ENCODE results near the gene COL5A1.
"Not testable (repeated sequence)": the region's sequence is repeated elsewhere in the genome, so short reads cannot be mapped to it uniquely, and the experiment has no call there.

COL5A1 gene

DNA sequence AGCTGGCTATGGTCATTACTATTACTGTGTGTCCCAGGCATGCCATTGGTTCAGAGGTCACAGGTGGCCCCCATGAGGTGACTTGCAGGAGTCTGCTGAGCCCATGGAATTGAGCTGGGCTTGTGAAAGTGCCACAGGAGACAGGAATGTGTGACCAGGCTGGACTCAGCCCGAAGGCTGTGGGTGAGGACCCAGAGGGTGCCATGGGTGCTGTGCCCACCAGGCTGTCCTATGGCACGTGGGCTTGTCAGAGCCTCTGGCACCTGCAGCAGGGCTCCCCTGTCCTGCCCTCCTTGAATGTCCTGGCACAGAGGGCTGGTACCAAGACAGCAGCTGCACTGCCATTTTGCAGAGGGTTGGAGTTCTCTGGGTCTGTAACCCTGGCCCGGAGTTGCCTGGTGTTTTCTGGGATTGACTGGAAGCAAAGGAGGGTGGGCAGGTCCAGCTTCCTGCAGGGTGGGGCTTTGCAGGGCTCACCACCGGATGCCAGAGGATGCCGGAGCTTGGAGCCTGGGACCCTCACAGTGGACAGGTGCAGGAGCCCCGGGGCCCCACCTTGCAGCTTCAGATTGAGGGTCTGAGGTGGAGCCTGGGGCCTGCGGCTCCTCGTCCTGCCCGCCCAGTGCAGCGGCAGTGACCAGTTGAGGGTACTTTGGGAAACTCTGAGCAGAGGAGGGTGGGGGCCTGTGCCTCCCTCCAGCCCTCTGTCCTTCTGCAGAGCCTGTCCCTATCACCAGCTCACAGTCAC, 14.2 kb downstream of the COL5A1 start:
- DNase-seq (ENCODE audit: low read depth in 2 of 2): no peak

DNA sequence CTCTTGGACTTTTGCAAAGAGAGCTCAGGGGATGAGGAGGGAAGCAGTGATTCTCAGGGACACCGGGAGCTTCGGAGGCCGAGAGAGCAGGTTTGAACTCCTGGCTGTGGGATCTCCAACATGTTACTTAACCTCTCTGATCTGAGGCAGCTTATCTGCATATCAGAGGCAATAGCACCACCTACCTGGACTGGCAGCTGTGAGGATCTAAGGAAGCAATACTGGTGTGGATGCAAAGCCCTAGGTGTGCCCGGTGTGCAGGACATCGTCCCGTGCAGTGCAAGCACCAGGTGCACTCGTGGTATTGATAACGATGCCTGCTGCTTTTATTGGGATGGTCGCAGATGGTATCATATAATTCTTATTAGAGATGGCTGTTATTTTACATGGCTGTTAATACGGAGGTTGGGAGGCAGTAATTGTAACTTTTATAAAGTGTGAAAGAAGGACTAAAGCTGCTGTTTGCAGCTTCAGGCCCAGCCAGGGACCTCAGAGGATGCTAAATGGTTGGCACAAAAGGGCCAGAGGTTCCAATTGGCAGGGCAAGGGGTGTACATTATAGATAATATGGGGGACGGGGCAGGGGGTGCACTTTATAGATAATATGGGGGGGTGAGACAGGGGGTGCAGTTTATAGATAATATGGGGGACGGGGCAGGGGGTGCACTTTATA, 14.9 kb downstream of the COL5A1 start:
- no peak for DNase-seq (ENCODE audit: low read depth in 2 of 2)

DNA sequence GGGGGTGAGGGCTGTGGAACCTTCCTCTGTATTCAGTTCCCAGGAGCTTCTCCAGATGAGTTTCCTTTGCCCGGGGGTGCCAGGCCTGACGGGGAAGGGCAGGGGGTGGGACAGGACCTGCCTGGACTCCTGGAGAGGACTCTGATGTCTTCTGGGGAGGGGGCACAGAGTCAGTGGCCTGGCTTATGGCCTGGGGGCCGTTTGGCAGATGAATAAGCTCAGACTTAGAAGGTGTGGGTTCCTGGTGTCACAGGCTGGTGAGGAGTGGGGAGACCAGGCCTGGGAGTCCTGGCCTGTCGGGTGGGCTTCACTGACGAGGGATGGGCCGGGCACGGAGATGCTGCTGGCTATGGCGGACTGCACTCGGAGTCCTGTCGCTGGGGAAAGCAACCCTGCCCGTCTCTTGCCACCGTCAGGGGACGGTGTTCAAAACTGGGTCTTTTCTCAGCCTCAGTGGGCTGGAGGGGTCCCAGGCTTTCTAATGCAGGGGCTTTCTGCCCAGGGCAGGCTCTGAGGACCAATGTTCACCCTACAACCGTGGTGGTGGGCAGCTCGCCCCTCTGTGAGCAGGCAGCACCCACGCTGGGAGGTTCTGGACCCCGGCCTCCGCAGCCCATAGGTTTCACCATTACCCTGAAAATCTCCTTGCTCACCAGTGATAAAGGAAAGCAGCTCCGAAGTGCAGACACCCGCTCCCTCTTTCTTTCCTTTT, 16.2 kb downstream of the COL5A1 start:
- DNase-seq (ENCODE audit: low read depth in 2 of 2): no peak

DNA sequence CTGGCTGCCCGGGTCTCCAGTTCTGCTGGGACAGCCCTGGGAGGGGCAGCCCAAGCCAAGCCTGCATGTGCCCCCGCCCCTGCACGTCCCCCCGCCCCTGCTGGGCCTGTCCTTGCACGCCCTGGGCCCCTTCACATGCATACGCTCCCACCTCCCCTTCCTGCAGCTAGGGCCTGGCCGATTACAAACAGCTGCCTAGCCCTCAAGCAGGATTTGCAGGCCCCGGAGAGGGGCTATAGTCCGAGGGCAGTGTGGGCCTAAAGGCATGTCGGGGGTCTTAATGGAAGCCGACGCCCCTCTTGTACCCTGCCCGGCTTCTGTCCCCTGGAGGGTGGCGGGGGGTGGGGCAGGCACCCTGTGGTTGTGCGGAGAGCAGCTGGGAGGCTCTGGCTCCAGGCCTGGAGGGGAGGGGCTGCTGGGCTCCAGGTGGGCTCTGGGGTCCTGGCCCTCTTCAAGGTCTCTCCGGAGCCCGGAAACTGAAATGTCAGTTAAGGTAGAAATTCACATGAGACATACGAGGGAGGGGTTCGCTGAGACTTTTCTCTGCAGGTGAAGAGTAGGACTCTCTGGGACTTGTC, 16.9 kb downstream of the COL5A1 start:
- no peak for DNase-seq (ENCODE audit: low read depth in 2 of 2)

DNA sequence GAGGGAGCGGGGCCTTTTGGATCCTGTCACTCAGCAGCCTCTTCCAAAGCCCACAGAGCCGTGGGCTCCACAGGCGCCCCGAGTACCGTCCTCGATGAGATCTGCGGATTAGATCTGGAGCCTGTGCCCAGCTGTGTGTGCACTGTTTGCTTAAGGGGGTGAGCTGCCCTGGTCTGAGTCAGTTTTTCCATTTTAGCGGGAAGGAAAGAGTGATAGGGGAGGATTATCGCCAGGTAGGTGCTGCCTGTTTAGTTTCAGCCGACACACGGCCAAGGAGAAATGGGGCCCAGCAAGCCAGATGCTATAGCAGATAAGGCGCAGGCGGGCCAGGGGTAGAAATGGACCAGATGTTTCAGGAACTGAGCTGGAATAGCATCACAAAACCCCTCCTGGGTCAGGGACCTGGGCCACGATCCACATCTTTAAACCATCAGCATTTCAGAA, 18.1 kb downstream of the COL5A1 start:
- no peak for DNase-seq (ENCODE audit: low read depth in 2 of 2)

DNA sequence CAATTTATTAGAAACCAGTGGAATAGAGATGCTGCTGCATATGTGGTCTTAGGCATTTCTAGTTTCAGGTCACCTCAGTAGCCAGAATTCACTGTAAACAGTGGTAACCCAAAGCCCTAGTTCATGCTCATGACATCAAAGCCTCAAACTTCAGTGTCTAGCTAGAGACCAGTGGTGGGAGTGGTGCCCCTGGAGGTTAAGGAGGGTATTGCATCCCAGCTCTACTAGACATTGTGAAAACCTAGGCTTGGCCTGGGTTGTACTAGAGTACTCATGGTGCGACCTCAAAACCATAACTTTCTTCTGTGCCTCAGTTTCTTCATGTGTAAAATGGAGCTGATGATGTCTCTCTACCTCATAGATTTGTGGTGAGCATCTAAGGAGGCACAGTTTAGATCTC, 18.8 kb downstream of the COL5A1 start:
- no peak for DNase-seq (ENCODE audit: low read depth in 2 of 2)

DNA sequence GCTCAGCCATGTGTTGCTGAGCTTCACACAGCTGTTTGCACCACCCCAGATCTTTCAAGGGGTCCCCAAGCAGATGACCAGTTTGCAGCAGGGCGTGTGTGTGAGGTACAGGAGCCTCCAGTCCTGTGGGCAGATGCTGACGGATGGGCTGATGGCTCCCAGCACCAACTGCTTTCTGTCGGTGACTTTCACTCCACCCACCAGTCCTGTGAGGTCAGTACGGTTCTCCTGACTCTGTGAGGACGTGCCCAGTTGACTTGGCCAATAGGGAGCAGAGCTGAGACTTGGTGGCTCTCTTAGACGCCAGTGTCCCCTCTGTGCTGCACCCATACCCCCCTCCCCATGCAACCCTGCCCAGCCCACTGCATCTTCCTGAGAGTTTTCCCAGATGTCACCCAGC, 19.7 kb downstream of the COL5A1 start:
- DNase-seq (ENCODE audit: low read depth in 2 of 2): no peak

DNA sequence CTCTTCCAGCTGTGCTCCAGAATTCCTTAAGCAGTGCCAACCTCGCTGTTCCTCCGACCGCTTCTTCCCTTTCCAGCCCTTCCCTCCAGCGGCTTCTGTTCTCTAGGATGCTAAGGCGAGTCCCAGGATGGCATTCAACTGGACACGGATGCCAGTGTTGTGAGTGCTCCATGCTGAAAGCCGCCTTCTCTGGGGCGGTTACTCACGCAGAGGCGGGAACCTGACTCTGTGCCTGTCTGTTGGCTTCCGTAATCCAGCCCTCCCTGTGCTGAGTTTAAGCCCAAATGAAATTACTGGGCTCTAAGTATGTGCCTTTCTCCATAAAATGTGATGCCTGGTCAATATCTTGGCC, 20.2 kb downstream of the COL5A1 start:
- DNase-seq (ENCODE audit: low read depth in 2 of 2): no peak

DNA sequence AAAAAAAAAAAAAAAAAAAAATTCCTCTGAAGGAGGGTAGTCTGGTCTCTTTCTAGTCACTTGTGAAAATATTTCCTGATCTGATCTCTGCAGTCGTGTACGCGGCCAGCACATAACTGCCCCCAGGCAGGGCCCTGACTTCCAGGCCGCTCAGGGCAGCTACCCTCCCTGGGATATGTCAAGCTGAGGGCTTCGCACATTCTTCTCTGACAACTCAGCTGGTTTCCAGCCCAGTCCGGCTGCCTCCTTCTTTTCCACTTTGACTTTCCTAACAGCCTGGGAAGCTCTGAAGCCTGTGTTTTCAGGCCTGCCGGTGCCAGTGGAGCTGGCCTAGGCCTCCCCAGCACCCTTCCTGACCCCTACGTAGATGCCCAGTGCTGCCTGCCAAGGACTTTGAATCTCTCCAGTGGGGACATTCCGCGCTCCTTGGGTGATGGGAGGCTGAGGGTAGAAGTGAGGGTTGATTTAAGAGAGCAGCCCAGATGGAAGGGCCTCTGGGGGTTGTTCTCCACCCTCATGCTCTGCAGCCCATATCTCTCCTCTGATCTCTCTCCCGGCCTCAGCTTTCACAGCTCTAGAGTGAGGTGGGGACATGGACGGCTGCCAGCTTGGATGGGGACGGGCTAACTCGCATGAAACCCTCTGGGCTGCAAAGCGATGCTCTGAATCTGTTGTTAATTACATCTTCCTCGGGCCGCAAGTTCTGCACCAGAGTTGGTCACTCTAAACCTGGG, 20.7 kb downstream of the COL5A1 start:
- no peak for DNase-seq (ENCODE audit: low read depth in 2 of 2)

DNA sequence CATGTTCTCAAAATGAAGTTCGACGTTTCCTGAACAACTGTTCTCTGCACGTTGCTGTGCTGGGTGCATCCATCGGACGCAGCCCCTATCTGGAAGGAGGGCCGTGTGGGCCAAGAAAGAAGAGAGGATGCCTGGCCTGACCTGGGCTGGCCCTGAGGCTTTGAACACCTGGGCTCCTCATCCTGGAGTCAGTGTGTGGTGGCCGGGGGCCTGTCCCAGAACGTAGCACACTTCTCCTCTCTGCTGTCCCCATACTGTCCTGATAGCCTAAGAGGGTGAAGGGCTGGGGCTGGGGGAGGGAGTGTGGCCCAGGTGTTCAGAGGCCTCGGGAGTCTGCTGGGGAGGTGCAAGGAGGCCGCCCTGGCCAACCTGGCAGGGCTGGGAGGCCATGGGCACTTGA, 21.5 kb downstream of the COL5A1 start:
- no peak for DNase-seq (ENCODE audit: low read depth in 2 of 2)

DNA sequence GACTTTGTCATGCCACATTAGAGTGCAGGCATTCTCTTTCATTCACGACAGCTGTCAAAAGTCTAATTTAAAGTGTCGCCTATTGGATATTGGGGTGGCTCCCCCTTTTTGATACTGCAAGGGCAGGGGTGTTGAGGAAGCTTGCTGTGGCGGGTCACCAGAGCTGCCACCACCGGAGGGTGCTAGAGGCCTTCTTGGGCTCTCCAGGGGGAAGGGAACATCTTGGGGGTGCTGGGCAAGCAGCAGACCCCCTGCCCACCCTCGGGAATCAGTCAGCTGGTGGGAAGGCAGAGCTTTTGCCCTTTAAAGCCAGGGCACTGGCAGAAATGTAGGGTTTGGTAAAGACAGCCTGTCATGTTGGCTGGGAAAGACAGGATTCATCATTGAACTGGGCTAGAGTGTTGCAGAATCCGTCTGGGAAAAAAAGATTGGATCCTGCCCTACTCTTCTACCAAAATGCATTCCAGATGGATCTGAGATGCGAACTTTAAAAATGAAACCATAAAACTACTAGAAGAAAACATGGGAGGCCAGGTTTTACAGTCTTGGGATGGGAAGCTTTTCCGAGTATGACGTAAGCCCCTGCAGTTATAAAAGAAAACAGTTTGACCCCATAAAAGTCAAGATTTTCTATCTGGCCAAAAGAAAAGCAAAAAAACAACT, 22.3 kb downstream of the COL5A1 start:
- DNase-seq (ENCODE audit: low read depth in 2 of 2): no peak

DNA sequence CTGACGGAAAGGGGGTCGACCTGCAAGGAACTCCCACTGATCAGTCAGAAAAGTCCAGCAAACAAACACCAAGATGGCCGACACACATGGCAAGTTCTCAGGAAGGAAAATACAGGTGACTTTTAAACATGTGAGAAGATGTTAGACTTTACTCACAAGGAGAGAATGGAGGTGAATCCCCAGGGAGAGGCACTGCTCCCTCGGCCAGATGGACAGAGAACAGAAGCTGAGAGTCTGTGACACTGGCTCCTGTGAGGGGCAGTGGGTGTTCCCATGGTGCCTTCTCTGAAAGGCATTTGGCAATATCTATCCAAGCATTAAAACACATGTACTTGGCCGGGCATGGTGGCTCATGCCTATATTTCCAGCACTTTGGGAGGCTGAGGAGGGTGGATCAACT, 22.8 kb downstream of the COL5A1 start:
- no peak for DNase-seq (ENCODE audit: low read depth in 2 of 2)

DNA sequence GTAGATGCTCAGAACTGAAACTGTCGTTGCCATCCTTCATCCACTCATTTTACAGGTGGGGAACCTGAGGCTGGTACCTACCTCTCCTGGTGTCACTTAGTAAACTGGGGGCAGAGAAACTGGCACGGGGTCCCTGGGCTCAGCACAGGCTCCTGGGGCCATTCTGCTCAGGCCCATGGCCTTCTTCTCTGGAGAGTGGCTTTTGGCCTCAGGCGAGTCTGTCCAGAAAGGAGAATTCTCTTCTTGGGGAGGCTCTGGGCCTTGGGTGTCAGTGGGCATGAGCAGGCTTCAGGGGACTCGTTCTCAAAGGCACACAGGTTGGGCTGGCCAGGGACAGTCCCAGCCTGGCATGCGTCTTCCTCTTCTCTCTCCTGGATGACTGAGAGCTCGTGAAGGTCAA, 24.6 kb downstream of the COL5A1 start:
- DNase-seq (ENCODE audit: low read depth in 2 of 2): no peak

DNA sequence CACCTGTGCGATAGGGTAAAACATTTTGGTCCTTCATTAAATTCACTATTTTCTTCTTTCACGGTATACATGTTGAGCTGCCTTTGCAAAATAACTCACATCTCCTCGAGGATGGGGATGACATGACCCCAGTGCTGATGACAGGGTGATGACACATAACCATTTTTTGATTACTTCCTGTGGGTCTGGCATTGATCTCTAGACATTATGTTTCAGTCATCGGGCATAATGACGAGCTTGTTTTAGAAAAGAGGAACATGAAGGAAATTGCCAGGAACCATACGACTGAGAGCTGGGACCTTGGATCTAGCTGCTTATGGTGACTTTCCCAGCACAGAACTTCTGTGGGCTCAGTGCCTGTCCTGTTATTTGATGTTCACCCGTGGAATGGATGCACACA, 25.2 kb downstream of the COL5A1 start:
- no peak for DNase-seq (ENCODE audit: low read depth in 2 of 2)

DNA sequence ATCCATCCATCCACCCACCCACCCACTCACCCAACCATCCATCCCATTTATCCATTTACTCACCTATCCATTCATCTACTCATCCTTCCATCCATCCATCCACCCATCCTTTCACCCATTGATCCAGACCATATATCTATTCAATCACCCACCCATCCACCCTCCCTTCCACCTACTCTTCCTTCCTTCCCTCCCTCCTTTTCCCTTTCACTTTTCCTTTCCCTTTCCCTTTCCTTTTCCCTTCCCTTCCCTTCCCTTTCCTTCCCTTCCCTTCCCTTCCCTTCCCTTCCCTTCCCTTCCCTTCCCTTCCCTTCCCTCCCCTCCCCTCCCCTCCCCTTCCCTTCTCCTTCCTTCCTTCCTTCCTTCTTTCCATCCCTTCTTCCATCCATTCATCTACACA, 27.4 kb downstream of the COL5A1 start:
- DNase-seq (ENCODE audit: low read depth in 2 of 2): not testable (repeated sequence)

DNA sequence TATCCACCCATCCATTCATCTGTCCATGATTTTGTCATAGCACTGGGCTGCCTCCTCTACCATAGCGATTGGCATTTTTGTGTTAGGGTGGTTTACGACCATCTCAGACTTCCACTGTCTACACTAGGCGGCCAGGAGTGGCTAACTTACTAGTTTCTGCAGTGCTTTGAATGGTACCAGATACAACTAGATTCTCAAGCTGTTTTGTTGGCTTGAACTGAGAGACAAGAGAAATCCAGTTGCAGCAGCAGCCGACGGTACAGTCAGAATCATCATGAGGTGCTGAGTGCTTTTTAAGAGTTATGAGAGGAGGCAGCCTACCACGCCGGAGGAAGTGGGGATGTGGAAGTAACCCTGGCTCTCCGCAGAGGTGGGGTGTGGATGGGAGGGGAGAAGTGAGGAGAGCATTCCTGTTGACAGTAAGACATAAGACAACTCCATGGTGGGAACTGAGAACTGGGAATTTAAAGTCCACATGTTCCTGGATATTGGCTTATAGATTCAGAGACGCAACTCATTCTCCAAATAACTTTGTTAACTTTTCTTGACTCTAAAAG, 27.9 kb downstream of the COL5A1 start:
- no peak for DNase-seq (ENCODE audit: low read depth in 2 of 2)

DNA sequence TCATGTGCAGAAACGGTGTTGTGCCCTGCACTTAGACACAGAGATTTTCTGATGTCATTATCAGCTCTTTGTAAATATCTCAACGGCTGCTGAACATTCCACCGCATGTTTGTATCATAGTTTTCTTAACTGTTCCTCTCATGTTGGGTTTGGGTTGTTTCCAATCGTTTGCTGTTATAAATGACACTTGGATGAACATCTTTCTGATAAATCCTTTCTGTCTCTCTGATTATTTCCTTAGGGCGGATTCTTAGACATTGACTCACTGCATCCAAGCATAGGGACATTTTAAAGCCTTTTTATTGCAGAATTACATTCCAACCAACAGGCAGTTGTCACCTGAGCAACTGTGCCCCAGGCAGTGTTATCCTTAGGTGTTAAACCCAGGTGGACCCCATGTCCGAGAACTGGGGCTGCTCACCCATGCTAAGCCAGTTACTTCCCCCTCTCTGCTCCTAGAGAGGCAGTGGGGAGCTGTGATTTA, 28.5 kb downstream of the COL5A1 start:
- DNase-seq (ENCODE audit: low read depth in 2 of 2): no peak

DNA sequence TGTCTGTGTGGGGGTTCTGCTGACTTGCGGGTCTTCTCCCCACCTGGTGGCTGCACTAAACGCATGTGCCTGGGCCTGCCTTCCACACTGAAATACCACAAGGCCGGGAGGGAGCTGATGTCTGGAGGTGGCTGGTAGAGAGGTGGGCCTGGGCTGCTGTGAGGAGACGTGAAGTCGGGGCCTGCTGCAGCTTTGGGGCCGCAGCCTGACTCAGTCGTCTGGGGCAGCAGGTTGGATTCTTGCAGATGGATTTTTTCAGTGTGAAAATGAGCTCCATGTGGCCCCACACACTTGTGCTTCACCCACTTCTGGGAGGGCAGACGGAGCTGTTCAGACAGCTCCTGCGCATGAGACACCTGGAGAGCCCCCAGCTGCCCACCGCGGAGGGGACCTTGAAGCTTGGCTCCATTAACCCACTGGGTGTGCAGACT, 29.3 kb downstream of the COL5A1 start:
- DNase-seq (ENCODE audit: low read depth in 2 of 2): no peak

DNA sequence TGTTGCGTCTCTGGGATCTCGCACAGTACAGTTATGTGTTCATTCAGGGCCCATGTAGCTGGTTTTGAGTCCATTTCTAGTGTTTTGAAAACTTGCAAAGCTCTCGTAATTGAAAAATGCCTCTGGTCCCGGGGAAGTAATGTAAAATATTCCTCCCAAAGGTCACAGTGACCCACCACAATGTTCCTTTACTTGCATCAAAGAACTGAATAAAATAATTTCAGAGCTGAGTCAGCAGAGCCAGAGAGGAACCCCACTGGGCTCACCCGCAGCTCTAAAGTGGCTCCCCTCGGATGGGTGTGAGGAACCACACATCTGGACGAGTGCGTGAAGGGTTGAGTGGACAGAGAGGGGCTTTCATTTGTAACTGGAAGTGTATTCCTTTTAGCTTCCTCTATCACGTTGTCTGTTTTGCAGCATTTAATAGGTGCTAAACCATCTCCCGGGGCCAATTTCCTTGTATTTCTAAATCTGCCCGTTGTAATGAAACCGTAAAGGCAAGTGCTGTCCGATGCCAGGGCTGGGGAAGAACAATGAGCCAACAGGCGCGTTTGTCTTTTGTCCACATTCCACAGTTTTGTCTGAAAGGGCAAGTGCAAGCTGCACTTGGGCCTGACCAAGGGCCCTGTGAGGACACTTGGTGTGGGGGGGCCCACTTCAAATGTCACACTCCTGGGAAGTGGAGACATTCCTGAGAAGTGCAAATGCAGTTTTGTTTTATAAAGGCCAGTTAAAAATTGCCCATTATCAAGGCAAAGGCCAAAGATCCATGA, 29.9 kb downstream of the COL5A1 start:
- DNase-seq (ENCODE audit: low read depth in 2 of 2): no peak

DNA sequence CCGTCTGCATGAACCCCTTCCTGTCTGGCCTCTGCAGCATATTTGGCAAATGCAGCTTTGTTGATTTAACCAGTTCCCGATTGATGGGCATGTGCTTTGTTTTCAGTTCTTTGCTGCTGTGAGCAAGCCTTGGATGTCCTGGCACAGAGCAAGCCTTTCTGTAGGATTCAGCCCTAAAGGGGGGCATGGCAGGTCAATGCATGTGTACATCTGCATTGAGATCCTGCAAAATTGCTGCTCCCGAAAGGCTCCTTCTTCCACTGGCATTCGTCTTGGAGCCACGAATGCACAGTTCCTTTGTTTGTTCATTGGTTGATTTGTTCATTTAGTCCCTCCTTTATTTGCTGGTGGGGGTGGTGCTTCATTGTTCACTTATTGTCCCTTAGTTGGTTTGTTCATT, 34.8 kb downstream of the COL5A1 start:
- no peak for DNase-seq (ENCODE audit: low read depth in 2 of 2)
